ENCODE measurements around the gene THOC2.
"Not testable (repeated sequence)": the region's sequence is repeated elsewhere in the genome, so short reads cannot be mapped to it uniquely, and the experiment has no call there.

The THOC2 gene

GRCh38 chrX:123734079-123734478 is 1.2 kb upstream of the THOC2 start:
- DNase-seq, result not testable (repeated sequence)

- no peak for DNase-seq
Observed at GRCh38 chrX:123731987-123732669, 724 bp downstream of the THOC2 start.

- DNase-seq, result no peak
Observed at GRCh38 chrX:123731258-123731986, 1.4 kb downstream of the THOC2 start.

- DNase-seq, result no peak
Observed at GRCh38 chrX:123728554-123728953, 4.3 kb downstream of the THOC2 start.

DNA sequence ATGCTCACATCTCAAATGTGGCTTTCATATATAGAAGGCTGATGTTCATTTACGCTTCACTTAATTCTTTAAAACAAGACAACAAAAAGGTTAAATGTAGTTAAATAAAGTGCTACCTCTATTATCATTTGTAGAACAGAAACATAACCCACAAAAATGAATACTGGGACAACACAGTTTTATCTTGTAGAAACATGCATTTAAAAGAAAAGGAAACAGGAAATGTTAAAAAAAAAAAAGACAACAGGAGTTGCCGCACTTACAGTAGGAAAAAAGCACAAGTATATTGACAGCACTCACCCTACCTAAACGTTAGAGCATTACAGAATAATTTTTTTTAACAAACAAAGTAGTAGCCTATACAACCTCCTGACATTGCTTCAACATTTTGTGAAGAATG is 4.8 kb downstream of the THOC2 start:
- DNase-seq, result no peak

GRCh38 chrX:123722193-123722592 is 10.7 kb downstream of the THOC2 start:
- DNase-seq, result not testable (repeated sequence)

GRCh38 chrX:123720486-123720885 is 12.4 kb downstream of the THOC2 start:
- DNase-seq, result no peak

DNA sequence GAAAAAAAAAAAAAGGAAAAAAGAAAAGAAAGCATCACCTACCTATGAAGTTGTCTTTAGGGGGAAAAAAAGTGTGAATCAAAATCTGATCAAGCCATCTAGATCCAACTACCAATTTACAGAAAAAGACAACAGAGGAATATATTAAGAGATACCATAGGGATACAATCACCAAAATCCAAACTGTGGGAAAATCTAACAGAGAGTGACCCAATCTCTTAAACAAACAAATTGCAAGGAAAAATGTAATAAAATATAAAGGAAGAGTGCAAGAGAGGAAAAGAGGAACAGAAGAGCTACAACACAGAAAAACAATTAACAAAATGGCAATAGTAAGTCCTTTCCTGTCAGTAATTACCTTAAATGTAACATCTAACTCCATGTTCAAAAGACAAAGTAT is 19.0 kb downstream of the THOC2 start:
- DNase-seq, result no peak

- no peak for DNase-seq
Observed at GRCh38 chrX:123713434-123713833, 19.4 kb downstream of the THOC2 start.

GRCh38 chrX:123711201-123711600 is 21.7 kb downstream of the THOC2 start:
- not testable (repeated sequence) for DNase-seq

- no peak for DNase-seq
Observed at GRCh38 chrX:123704781-123705180, 28.1 kb downstream of the THOC2 start.

DNA sequence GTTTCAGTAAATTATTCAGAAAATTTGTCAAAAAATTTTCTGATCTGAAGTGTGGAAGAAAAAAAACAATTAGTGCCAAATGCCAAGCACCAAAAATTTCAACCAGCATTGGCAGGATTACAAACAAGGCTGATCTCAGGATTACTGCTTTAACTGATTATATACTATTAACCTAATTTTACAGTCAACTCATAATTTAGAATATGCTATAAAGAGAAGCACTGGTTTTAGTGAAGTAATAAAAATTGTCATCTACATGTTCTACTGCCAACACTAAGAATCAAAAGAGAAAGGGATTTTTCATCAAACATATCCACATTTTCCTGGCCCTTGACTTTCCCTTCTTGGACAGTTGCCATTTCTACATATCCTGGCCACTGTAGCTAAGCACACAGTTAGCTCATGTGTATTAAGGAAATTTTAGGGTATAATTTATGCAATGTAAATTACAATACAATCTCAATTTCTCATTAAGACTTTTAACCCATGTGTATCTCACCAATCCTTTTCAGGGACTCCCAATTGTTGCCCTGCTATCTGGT is 33.8 kb downstream of the THOC2 start:
- no peak for DNase-seq

- DNase-seq, result no peak
Observed at GRCh38 chrX:123696334-123696733, 36.5 kb downstream of the THOC2 start.

DNA sequence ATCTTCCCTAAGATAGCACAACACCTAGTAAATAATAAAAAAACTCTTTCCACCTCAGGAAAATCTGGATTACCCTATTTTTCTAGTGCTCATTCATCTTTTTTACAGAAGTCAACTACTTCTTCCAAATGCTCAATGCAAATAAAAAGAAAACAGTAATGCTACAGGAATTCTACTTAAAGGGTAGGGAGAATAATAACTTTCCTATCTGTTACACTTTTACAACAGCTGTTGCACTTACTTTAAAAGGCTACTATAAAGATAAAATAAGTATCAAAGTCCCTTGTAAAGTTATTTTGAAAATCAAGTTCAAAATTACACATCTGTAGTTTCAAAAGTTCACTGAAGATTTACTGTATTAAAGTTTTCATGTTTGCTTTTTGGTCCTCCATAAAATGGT is 37.6 kb downstream of the THOC2 start:
- DNase-seq, result no peak

DNA sequence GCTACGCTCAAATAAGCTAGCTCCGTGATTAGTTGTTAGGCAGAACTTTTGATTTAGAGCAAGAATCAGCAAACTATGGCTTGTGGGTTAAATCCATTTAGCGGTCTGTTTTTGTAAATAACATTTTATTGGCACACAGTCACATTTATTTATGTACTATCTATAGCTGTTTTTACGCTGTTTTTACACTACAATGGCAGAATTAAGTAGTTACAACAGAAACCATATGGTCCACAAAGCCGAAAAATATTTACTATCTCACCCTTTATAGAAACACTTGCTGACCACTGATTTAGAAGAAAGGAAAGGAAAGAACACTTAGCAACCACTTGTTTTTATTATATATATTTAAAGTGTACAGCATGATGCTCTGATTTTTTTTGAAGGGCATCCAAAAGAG is 41.1 kb downstream of the THOC2 start:
- DNase-seq, result no peak

- no peak for DNase-seq
Observed at GRCh38 chrX:123688524-123688923, 44.3 kb downstream of the THOC2 start.

- no peak for DNase-seq
Observed at GRCh38 chrX:123685232-123685631, 47.6 kb downstream of the THOC2 start.

DNA sequence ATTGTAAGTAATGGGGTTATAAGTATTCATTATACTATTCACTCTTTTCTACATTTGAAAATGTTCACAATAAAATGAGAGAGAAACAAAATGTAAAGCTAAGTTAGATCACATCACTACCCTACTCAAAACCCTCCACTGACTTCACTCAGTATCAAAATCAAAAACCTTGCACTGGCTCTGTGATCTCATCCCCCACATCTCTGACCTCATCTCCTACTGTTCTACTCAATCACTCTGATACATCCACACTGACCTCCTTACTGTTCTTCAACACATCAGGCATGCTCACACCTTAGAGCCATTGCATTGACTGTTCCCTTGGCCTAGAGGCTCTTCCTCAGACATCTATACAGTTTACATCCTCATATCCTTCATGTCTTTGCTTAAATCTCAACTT is 50.7 kb downstream of the THOC2 start:
- DNase-seq, result no peak

- DNase-seq, result not testable (repeated sequence)
Observed at GRCh38 chrX:123679733-123680460, 53.0 kb downstream of the THOC2 start.

- no peak for DNase-seq
Observed at GRCh38 chrX:123675154-123675553, 57.7 kb downstream of the THOC2 start.

DNA sequence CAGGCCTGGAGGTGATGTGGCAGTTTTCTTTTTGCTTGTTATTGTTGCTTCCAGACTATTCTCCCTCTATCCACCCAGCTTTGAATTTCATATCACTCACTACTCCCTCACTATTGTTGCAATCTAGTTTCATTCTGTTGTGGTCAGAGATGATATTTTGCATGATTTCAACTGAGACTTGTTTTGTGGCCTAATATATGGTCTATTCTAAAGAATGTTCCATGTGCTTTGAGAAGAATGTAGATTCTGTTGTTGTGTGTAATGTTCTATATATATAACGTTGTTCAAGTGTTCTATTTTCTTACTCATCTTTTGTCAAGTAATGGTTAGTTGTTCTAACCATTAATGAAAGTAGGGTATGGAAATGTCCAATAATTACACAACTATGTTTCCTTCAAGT is 59.0 kb downstream of the THOC2 start:
- no peak for DNase-seq

DNA sequence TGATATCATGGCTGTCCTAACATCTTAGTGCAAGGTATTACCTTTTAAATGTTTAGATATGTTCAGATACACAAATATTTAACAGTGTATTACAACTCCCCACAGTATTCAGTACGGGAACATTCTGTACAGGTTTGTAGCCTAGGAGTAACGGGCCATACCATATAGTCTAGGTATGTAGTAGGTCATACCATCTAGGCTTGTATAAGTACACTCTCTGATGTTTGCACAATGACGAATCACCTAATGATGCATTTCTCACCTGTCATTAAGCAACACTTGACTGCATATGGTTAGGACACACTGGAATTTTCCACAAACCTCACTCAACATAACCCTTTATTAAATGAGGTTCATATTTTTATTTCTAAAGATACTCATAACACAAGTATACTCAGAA is 67.7 kb downstream of the THOC2 start:
- no peak for DNase-seq

GRCh38 chrX:123664467-123665167 is 68.2 kb downstream of the THOC2 start:
- not testable (repeated sequence) for DNase-seq

Data from activated CD4-positive, CD25-positive, alpha-beta regulatory T cell (primary cell).